WERI-Rb-1 (cell line): Measurements from ENCODE around the gene PCGF3.
A peak's percentile ranks its signal among the peaks of the same experiment; 100 is the strongest.

ENCODE experiments used
- DNase-seq: peaks from one replicate; pipeline ENCODE4 v3.0.0-alpha.2; 2020
- H3K27ac ChIP-seq: fragments of 250-450 bp; sonication (Bioruptor Pico); 2 replicates; pipeline ENCODE4 v1.5.1; 2020; ENCODE audit warnings: mild to moderate bottlenecking, moderate library complexity
- H3K27me3 ChIP-seq: fragments of 250-450 bp; sonication (Bioruptor Pico); 2 replicates; pipeline ENCODE4 v1.5.1; 2021; ENCODE audit warnings: mild to moderate bottlenecking, low read depth, moderate library complexity; ENCODE audit not compliant: insufficient read depth, severe bottlenecking
- H3K36me3 ChIP-seq: fragments of 250-450 bp; sonication (Bioruptor Pico); 2 replicates; pipeline ENCODE4 v1.5.1; 2020; ENCODE audit warnings: mild to moderate bottlenecking, moderate library complexity
- H3K4me3 ChIP-seq: 2 replicates; pipeline ENCODE4 v1.5.1; 2011; ENCODE audit warnings: low read depth, mild to moderate bottlenecking, control low read depth, low read length
- H3K9me3 ChIP-seq: fragments of 250-450 bp; sonication (Bioruptor Pico); 2 replicates; pipeline ENCODE4 v1.5.1; 2021; ENCODE audit warnings: mild to moderate bottlenecking, moderate library complexity; ENCODE audit not compliant: severe bottlenecking
- CTCF ChIP-seq: IDR thresholded peaks from 2 replicates; pipeline ENCODE4 v1.5.1; 2011; ENCODE audit warnings: low read depth, mild to moderate bottlenecking, control low read depth, inconsistent platforms, low read length

The PCGF3 gene

GRCh38 chr4:663046-663437 is 42.6 kb upstream of the PCGF3 start:
- peak overlapping the region; percentile 26; the same call in 1 of the 2 replicates for H3K27ac ChIP-seq
- TF ChIP-seq CTCF: no peak
- no peak overlapping the region for H3K4me3 ChIP-seq
- H3K36me3 ChIP-seq: peaks cover 19% of the 10 kb centered on the region
- no peak for DNase-seq
- no peaks in the 10 kb centered on the region for H3K27me3 ChIP-seq
- no peaks in the 10 kb centered on the region for H3K9me3 ChIP-seq

GRCh38 chr4:663438-664428 is 41.9 kb upstream of the PCGF3 start:
- Histone ChIP-seq H3K27ac (peak overlapping the region; percentile 63), H3K4me3 (peak overlapping the region; percentile 30), H3K36me3 (peaks cover 17% of the 10 kb centered on the region), H3K9me3 (no peaks in the 10 kb centered on the region), H3K27me3 (no peaks in the 10 kb centered on the region)
- no peak for TF ChIP-seq CTCF
- DNase-seq: peak; percentile 73

- Histone ChIP-seq H3K27ac (no peak overlapping the region), H3K9me3 (no peaks in the 10 kb centered on the region), H3K36me3 (peaks cover 10% of the 10 kb centered on the region), H3K4me3 (no peak overlapping the region), H3K27me3 (no peaks in the 10 kb centered on the region)
- TF ChIP-seq CTCF: no peak
- DNase-seq: no peak
Measured at GRCh38 chr4:664713-665231, 40.9 kb upstream of the PCGF3 start.

- Histone ChIP-seq H3K27ac (no peak overlapping the region), H3K36me3 (peaks cover 7% of the 10 kb centered on the region), H3K4me3 (no peak overlapping the region), H3K9me3 (no peaks in the 10 kb centered on the region), H3K27me3 (no peaks in the 10 kb centered on the region)
- no peak for TF ChIP-seq CTCF
- DNase-seq: no peak
Measured at GRCh38 chr4:665381-665750, 40.3 kb upstream of the PCGF3 start.

- Histone ChIP-seq H3K36me3 (peaks cover 10% of the 10 kb centered on the region), H3K27ac (no peak overlapping the region), H3K9me3 (no peaks in the 10 kb centered on the region), H3K27me3 (no peaks in the 10 kb centered on the region), H3K4me3 (no peak overlapping the region)
- DNase-seq: no peak
- no peak for TF ChIP-seq CTCF
Measured at GRCh38 chr4:665751-666435, 39.7 kb upstream of the PCGF3 start.
